ENCODE data around the gene SGPL1. TPM values are rescaled to one million over a fixed set of nuclear protein-coding genes. Genes with fewer than 3 reads are reported as not detected.

Gene SGPL1
- polyA plus RNA-seq, 1 donor (not counting 4 experiments of a cell fraction or from before 2014, with no cell fraction given): 31.4 TPM

- Histone ChIP-seq H3K27me3 (ENCODE audit: control insufficient read depth, extremely low read depth, insufficient read depth, low read length) (no peaks in the 10 kb centered on the region), H4K20me1 (ENCODE audit: control insufficient read depth, extremely low read depth, insufficient read depth, low read length) (no peaks in the 10 kb centered on the region), H3K4me3 (ENCODE audit: control insufficient read depth in 2 of 3, extremely low read depth in 1 of 3, insufficient read depth in 2 of 3, low read depth in 1 of 3, low read length in 3 of 3) (no peak overlapping the region), H3K9me3 (ENCODE audit: control insufficient read depth, low read depth, low read length) (no peaks in the 10 kb centered on the region), H3K36me3 (ENCODE audit: control insufficient read depth in 2 of 2, extremely low read depth in 1 of 2, insufficient read depth in 2 of 2, low read length in 2 of 2) (peaks cover 7 to 22% of the 10 kb centered on the region in 2 experiments), H3K27ac (ENCODE audit: control insufficient read depth, insufficient read depth, low read length) (no peak overlapping the region), H3K9ac (ENCODE audit: control insufficient read depth, extremely low read depth, insufficient read depth, low read length) (no peak overlapping the region), H2AFZ (ENCODE audit: control insufficient read depth, low read length) (no peak overlapping the region), H3K9me1 (ENCODE audit: control insufficient read depth, extremely low read depth, insufficient read depth, low read length) (no peaks in the 10 kb centered on the region), H3K4me2 (ENCODE audit: control insufficient read depth, extremely low read depth, insufficient read depth, low read depth, low read length) (no peak overlapping the region), H3K79me2 (ENCODE audit: control insufficient read depth, insufficient read depth, low read length) (peaks cover 39% of the 10 kb centered on the region), H3K4me1 (ENCODE audit: control insufficient read depth, extremely low read depth, insufficient read depth, low read length) (peaks cover 4% of the 10 kb centered on the region)
- dilution Hi-C loops (cut with MboI; ENCODE audit: extremely low pct_ligation_motif_present, low sequenced_read_pairs): no loop called here
- TF ChIP-seq EZH2 (IDR thresholded peaks at IDR 0.05; ENCODE audit: low read length): no peak
- TF ChIP-seq, protein P1, sequence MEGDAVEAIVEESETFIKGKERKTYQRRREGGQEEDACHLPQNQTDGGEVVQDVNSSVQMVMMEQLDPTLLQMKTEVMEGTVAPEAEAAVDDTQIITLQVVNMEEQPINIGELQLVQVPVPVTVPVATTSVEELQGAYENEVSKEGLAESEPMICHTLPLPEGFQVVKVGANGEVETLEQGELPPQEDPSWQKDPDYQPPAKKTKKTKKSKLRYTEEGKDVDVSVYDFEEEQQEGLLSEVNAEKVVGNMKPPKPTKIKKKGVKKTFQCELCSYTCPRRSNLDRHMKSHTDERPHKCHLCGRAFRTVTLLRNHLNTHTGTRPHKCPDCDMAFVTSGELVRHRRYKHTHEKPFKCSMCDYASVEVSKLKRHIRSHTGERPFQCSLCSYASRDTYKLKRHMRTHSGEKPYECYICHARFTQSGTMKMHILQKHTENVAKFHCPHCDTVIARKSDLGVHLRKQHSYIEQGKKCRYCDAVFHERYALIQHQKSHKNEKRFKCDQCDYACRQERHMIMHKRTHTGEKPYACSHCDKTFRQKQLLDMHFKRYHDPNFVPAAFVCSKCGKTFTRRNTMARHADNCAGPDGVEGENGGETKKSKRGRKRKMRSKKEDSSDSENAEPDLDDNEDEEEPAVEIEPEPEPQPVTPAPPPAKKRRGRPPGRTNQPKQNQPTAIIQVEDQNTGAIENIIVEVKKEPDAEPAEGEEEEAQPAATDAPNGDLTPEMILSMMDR (optimal IDR thresholded peaks at IDR 0.05 in 1 of 3, IDR thresholded peaks at IDR 0.05 in 1 of 3, conservative IDR thresholded peaks at IDR 0.05 in 1 of 3; ENCODE audit: extremely low read depth in 1 of 3, insufficient read depth in 2 of 3, low read length in 3 of 3): no peak
- DNase-seq (ENCODE audit: low read depth, low spot score) (no peak), FAIRE-seq (no peak)
Measured at GRCh38 chr10:70822076-70822820, 6.5 kb downstream of the SGPL1 start.

DNA sequence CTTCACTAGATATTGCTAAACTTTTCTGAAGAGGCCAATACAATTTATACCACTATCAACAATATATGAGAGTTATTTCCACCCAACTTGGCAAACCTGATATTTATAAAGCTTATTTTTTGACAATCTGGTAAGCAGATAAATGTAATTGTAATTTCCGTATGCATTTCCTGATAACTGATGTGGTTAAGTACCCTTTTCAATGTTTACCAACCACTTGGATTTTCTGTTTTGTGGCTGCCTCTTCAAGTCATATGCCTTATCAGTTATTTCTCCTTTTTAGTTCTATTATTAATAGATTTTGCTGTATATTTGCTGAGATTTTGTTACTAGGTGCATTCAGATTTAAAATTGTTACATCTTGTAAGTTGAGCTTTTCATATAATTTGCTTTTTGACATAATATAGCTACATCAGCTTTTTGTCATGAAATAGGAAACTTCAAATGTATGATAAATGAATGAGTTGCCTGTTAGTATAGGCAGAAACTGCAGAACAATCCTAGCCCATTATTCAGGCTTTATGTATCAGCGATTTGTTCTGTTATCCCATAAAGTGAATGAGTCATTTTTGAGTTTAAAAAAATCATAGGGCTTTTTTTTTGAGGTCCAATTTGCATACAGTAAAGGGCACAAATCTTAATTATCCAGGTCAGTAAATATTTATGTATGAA is 11.5 kb downstream of the SGPL1 start:
- Histone ChIP-seq H3K27me3 (ENCODE audit: control insufficient read depth, extremely low read depth, insufficient read depth, low read length) (no peaks in the 10 kb centered on the region), H4K20me1 (ENCODE audit: control insufficient read depth, extremely low read depth, insufficient read depth, low read length) (no peaks in the 10 kb centered on the region), H3K36me3 (ENCODE audit: control insufficient read depth in 2 of 2, extremely low read depth in 1 of 2, insufficient read depth in 2 of 2, low read length in 2 of 2) (peaks cover 0 to 1% of the 10 kb centered on the region in 2 experiments), H3K9ac (ENCODE audit: control insufficient read depth, extremely low read depth, insufficient read depth, low read length) (no peak overlapping the region), H3K9me3 (ENCODE audit: control insufficient read depth, low read depth, low read length) (no peaks in the 10 kb centered on the region), H3K4me2 (ENCODE audit: control insufficient read depth, extremely low read depth, insufficient read depth, low read depth, low read length) (no peak overlapping the region), H3K9me1 (ENCODE audit: control insufficient read depth, extremely low read depth, insufficient read depth, low read length) (no peaks in the 10 kb centered on the region), H3K79me2 (ENCODE audit: control insufficient read depth, insufficient read depth, low read length) (peaks cover 35% of the 10 kb centered on the region), H3K4me3 (ENCODE audit: control insufficient read depth in 2 of 3, extremely low read depth in 1 of 3, insufficient read depth in 2 of 3, low read depth in 1 of 3, low read length in 3 of 3) (no peak overlapping the region), H2AFZ (ENCODE audit: control insufficient read depth, low read length) (no peak overlapping the region), H3K27ac (ENCODE audit: control insufficient read depth, insufficient read depth, low read length) (no peak overlapping the region), H3K4me1 (ENCODE audit: control insufficient read depth, extremely low read depth, insufficient read depth, low read length) (peaks cover 34% of the 10 kb centered on the region)
- FAIRE-seq (no peak), DNase-seq (ENCODE audit: low read depth, low spot score) (no peak)
- dilution Hi-C loops (cut with MboI; ENCODE audit: extremely low pct_ligation_motif_present, low sequenced_read_pairs): no loop called here
- TF ChIP-seq, protein P1 (optimal IDR thresholded peaks at IDR 0.05 in 1 of 3, IDR thresholded peaks at IDR 0.05 in 1 of 3, conservative IDR thresholded peaks at IDR 0.05 in 1 of 3; ENCODE audit: extremely low read depth in 1 of 3, insufficient read depth in 2 of 3, low read length in 3 of 3): no peak
- no peak for TF ChIP-seq EZH2 (IDR thresholded peaks at IDR 0.05; ENCODE audit: low read length)
